Measurements from ENCODE around the gene ZNRF1.

ZNRF1 gene

GRCh38 chr16:75160386-75160785 is 161.6 kb downstream of the ZNRF1 start:
- no peak overlapping the region for H3K27ac Mint-ChIP-seq (ENCODE audit: low read depth)
- DNase-seq (ENCODE audit: low spot score in 2 of 2) (no peak), ATAC-seq (replicated peaks; ENCODE audit: extremely low read depth, poor library complexity, severe bottlenecking) (no peak)
- H3K9me3 Mint-ChIP-seq: no peaks in the 10 kb centered on the region
- no peak overlapping the region for H3K4me3 Mint-ChIP-seq
- no peaks in the 10 kb centered on the region for H3K27me3 Mint-ChIP-seq
- H3K4me1 Mint-ChIP-seq: peaks cover 8% of the 10 kb centered on the region
- peaks cover 10% of the 10 kb centered on the region for H3K36me3 Mint-ChIP-seq (ENCODE audit: insufficient read depth)
